ENCODE results near the gene ARRDC3. TPM values are rescaled to one million over a fixed set of nuclear protein-coding genes. Genes with fewer than 3 reads are reported as not detected.
"Not testable (repeated sequence)": the region's sequence is repeated elsewhere in the genome, so short reads cannot be mapped to it uniquely, and the experiment has no call there.

Gene ARRDC3
- total RNA-seq, 1 donor: 120 TPM

DNA sequence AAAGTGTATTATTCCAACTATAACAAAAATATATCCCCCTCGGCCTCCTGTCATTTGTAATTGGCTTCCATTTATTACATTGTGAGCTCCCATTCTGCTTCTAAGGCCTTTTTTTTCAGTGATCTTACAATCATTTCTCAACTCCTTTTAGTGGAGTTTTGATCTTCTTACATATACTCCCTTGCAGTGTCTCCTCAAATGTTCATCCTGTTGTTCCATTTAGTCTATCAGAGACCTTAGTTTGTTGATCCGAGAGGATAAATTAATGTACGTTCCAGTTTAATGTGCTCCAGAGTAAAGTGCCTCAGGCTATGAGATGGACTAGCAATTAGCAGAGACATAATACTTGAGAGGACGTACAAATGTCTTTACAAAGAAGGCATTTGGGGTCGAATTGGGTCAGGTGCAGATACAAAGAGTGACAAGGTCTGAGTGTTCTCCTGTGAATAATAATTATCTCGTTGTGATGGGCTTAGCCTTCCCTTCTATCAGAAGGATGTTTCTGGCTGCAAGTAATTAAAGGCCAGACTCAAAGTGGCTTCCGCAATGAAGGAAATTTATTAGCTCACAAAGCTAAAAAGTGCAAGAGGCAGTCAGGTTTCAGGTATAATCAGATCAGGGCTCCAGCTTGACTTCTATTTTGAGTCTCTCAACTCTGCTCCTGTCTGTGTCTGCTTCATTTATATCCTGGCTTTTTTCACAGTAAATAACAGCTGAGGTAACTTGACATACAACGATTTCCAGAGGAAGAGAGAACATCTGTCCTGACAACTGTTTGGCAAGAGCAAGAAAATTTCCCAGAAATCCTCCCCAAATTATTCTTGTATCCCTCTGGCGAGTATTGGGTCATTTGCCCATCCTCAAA, 30.1 kb downstream of the ARRDC3 start:
- no peak overlapping the region for H3K4me3 ChIP-seq (ENCODE audit: low read depth, low read length)
- no peak for DNase-seq (ENCODE audit: low read depth)
- TF ChIP-seq, protein P1, sequence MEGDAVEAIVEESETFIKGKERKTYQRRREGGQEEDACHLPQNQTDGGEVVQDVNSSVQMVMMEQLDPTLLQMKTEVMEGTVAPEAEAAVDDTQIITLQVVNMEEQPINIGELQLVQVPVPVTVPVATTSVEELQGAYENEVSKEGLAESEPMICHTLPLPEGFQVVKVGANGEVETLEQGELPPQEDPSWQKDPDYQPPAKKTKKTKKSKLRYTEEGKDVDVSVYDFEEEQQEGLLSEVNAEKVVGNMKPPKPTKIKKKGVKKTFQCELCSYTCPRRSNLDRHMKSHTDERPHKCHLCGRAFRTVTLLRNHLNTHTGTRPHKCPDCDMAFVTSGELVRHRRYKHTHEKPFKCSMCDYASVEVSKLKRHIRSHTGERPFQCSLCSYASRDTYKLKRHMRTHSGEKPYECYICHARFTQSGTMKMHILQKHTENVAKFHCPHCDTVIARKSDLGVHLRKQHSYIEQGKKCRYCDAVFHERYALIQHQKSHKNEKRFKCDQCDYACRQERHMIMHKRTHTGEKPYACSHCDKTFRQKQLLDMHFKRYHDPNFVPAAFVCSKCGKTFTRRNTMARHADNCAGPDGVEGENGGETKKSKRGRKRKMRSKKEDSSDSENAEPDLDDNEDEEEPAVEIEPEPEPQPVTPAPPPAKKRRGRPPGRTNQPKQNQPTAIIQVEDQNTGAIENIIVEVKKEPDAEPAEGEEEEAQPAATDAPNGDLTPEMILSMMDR (IDR thresholded peaks at IDR 0.05; ENCODE audit: insufficient read depth, low read length): no peak

DNA sequence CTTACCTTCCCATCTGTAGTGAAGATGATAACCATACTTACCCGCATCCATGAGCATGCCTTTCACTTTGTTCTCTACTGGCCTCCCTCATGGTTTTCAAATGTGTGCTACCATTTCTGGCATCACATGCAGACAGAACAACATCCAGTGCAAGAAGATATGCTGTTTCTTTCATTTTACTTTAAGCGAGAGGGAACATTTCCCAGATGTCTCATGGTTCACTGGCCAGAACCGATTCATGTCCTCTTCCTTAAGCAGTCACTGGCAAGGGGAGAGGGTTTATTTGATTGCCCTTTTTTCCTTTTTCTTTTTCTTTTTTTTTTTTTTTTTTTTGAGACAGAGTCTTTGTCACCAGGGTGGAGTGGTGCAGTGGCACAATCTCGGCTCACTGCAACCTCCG, 37.7 kb downstream of the ARRDC3 start:
- DNase-seq (ENCODE audit: low read depth): no peak
- TF ChIP-seq, protein P1 (IDR thresholded peaks at IDR 0.05; ENCODE audit: insufficient read depth, low read length): no peak
- no peak overlapping the region for H3K4me3 ChIP-seq (ENCODE audit: low read depth, low read length)

DNA sequence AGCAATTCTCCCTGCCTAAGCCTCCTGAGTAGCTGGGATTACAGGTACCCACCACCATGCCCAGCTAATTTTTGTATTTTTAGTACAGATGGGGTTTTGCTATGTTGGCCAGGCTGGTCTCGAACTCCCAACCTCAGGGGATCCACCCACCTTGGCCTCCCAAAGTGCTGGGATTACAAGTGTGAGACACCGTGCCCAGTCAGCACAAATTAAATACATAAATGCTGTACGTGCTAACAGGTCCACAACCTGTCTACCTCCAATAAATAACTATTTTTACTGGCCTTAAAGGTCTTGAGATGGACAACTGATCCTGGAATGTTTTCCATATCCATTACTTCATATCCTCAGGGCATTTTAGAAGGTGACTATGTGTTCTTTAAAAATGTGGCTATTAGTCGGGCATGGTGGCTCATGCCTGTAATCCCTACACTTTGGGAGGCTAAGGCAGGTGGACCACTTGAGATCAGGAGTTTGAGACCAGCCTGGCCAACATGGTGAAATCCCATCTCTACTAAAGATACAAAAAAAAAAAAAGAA, 38.4 kb downstream of the ARRDC3 start:
- H3K4me3 ChIP-seq (ENCODE audit: low read depth, low read length); DNase-seq (ENCODE audit: low read depth): not testable (repeated sequence)

DNA sequence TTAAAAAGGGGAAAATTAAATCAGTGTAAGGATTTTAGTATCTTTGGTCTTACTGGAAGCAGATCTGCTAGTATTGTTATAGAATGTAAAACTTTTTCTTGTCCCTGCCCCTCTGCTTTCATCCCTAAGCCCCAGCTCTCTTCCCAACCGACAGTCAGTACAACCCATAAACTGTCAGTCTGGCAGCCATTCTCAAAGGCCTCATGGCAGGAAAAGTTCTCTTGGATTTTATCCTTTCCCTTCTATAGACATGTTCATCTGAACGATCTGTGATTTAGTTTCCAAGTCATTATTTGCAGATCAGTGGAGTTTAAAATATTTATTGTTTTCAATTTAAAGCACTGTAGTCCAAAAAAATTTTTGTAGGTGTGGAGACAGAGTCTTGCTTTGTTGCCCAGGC, 39.2 kb downstream of the ARRDC3 start:
- no peak overlapping the region for H3K4me3 ChIP-seq (ENCODE audit: low read depth, low read length)
- TF ChIP-seq, protein P1 (IDR thresholded peaks at IDR 0.05; ENCODE audit: insufficient read depth, low read length): no peak
- no peak for DNase-seq (ENCODE audit: low read depth)

DNA sequence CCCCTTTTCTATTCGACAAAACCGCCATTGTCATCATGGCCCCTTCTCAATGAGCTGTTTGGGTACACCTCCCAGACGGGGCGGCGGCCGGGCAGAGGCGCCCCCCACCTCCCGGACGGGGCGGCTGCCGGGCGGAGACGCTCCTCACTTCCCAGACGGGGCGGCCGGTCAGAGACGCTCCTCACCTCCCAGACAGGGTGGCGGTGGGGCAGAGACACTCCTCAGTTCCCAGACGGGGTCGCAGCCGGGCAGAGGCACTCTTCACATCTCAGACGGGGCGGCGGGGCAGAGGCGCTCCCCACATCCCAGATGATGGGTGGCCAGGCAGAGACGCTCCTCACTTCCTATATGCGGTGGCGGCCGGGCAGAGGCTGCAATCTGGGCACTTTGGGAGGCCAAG, 40.2 kb downstream of the ARRDC3 start:
- DNase-seq (ENCODE audit: low read depth); H3K4me3 ChIP-seq (ENCODE audit: low read depth, low read length): not testable (repeated sequence)

DNA sequence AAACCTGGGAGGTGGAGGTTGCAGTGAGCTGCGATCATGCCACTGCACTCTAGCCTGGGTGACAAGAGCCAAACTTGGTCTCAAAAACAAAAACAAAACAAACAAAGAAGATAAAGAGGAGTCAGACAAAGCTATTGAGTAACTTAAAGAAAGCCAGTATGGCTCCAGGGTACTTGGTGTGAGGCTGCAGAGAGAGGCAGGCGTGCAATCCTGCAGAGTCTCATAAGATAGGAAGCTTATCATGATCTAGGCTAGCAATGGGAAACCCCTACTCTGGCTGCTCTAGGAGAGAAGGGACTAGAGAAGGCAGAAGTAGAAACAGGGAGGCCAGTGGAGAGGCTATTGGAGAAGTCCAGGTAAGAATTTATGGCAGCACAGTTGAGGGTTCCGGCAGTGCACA, 42.0 kb downstream of the ARRDC3 start:
- no peak for DNase-seq (ENCODE audit: low read depth)
- no peak overlapping the region for H3K4me3 ChIP-seq (ENCODE audit: low read depth, low read length)
- TF ChIP-seq, protein P1 (IDR thresholded peaks at IDR 0.05; ENCODE audit: insufficient read depth, low read length): no peak

DNA sequence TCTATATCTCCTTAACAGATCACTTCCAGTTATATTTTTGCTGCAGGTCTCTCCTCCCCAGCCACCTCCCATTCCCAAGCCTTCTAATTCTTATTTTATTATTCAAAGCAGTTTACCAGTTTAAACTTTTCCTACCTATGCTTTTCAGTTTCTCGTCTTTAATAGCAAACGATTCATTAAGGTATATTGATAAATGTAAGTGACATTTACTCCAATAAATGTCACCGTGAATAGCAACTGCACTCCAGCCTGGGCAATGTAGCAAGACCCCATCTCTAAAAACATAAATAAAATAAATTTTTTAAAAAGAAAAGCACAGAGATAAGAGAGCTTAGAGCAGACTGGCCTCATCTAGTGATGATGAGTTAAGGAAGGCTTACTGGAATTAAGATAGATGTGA, 42.6 kb downstream of the ARRDC3 start:
- TF ChIP-seq, protein P1 (IDR thresholded peaks at IDR 0.05; ENCODE audit: insufficient read depth, low read length): no peak
- H3K4me3 ChIP-seq (ENCODE audit: low read depth, low read length): no peak overlapping the region
- no peak for DNase-seq (ENCODE audit: low read depth)
